GM21526 (cell line): ENCODE measurements around the gene TRAPPC3.
"Not testable (repeated sequence)": the region's sequence is repeated elsewhere in the genome, so short reads cannot be mapped to it uniquely, and the experiment has no call there.

Source experiments
- ATAC-seq: cut with Tn5 transposase; IDR thresholded peaks from one replicate; pipeline ENCODE4 v1.9.1; 2021; ENCODE audit warnings: moderate library complexity; ENCODE audit not compliant: unreplicated experiment, low FRiP score

The TRAPPC3 gene

DNA sequence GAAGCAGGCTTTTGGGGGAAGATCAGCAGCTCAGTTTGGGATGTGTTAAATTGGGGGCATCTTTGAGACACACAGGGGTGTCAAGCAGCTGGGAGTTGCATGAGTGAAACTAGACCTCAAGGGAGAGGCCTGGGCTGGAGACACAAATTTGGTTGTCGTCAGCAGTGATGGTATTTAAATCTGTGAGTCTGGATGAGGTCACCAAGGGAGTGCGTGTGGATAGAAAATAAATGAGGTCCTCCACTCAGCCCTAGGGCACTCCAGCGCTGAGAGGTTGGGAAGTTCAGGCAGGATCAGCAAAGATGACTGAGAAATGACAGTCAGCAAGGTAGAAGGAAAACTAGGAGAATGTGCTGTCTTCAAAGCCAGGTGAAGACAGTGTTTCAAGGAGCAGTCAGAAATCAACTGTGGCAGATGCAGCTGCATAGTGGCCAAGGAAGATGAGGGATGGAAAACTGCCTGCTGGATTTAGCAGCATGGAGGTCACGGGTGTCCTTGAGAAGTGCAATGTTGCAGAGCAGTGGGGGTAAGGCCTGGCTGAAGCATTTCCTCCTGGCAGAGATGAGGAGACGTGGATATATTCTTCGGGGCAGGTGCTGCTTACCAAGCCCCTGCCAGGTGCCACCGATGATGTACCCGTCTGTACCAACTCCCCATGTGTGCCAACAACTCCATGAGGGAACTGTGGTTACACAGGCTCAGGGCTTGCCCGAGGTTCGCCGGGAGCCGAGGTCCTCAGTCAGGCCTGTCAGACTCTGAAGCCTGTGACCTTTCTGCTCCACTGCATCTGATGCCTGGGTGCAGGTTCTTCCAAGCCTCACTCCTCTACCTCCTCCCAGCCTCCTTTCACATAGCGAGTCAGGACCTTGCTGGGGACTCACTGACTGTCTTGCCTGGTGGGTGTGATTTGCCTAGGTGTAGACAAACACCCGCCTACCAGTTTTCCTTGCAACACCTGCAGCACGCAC lies 17.9 kb upstream of the TRAPPC3 start:
- ATAC-seq: no peak

DNA sequence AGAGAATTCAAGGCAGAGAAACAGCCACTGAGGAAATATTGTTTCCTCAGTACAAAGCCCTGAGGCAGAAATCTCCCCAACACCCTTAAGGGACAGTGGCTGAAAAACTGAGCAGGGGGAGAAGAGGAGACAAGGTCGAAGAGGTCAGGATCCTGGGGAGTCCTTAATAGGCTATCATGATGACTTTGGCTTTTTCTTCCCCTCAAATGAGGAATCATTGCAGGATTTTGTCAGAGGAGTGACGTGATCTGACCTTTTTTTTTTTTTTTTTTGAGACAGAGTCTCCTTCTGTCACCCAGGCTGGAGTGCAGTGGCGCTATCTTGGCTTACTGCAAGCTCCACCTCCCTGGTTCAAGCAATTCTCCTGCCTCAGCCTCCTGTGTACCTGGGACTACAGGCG lies 16.9 kb upstream of the TRAPPC3 start:
- no peak for ATAC-seq

DNA sequence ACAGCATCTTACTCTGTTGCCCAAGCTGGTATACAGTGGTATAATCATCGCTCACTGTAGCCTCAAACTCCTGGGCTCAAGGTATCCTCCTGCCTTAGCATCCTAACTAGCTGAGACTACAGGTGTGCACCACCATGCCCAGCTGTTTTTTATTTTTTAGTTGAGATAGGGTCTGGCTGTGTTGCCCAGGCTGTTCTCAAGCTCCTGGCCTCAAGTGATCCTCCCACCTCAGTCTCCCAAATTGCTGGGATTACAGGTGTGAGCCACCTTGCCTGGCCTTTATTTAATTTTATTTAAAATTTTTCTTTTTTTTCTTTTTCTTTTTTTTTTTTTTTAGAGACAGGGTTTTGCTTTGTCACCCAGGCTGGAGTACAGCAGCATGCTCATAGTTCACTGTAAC lies 15.9 kb upstream of the TRAPPC3 start:
- ATAC-seq: no peak

DNA sequence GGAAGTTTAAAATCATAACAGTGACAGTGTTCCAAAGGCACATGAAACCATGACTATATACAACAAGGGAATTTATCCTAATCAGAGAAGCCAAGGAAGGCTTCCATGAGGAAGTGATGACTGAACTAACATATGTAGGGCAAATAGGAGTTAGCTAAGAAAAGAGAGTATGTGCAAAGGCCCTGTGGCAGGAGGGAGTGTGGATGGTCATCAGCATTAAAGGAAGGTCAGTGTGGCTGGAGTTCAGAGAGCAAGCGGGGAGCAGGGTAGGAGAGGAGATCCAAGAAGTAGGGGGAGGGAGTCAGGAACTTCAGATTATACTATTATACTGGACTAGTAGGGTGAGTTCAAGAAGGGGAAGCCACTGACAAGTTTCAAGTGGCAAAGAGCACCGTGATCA lies 15.1 kb upstream of the TRAPPC3 start:
- ATAC-seq: no peak

DNA sequence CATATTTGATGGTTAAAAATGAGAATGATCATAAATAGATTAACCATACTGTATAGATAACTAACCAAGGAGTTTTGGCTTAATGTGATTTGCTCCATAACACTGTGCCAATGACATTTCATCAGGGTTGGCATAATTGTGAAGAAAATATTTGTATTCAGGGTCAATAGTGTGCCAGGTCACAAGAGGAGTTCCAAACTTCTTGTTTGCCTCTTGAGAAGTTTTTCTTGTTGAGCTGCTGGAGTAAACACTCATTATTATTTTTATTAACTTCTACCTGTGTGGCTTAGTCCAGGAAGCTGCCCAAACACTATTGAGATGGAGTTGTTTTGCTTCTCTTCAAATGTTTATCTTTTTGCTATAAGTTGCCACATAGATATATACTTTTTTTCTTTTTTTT lies 14.1 kb upstream of the TRAPPC3 start:
- no peak for ATAC-seq

DNA sequence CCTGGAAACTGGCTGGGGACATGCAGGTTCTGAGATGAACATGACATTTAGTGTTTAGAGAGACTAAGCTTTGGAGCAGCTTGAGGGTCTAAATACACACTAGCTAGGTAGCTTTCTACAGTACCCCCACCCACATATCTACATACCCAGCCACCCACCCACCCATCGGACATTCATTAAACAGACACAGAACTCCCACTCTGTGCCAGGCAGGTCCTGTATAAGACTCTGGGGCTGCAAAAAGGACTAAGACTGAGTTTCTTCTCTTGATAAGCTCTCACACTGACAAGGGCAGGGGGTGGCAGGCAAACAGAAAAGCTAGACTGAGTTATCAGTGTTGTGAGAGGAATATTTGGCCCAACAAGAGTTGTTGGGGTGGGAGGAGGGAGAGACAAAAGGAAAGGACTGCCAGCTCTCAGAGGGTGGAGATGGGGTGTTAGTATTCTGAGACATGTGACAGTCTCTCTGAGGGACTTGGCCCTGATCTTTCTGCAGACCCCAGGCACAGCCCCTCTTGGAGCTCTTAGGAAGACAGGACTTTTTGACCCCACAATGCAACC lies 13.5 kb upstream of the TRAPPC3 start:
- no peak for ATAC-seq

DNA sequence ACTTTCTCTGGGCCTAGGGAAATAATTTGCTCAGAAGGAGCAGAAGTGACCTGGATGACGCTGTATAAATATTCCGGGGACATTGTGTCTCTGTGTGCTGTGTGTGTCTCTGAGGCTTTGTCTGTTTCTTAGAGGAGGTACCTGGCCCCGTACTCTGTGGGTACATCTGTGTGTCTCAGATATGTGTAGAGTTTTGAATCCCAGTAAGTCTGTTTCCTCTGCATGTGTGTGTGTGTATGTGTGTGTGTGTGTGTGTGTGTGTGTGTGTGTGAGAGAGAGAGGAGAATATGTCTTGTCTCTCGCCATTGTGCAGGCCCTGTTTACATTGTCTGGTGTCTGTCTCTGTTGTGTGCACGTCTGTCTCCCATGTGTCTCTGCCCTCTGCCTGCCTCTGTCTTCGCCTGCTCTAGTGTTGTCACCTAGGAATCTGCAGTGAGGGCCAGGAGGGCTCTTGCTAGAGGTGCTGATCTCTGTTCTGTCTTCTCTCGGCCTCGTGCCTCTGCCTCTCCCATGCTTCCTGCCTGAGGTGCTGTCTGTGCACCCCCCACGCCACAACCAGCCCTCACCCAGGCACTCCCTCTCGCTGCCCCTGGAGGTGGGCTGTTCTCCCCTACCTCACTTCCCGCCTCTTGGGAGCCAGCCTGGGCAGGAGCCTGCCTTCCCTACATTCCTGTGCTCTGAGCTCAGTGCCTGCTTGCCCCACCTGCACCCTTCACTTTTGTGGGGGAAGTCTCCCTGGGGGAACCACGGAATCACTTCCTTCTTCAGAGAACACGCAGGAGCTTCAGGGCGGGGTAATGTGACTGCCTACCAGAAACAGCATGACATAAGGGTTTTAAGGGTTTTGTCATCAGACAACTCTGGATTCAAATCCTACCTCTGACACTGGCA lies 12.6 kb upstream of the TRAPPC3 start:
- ATAC-seq: no peak

DNA sequence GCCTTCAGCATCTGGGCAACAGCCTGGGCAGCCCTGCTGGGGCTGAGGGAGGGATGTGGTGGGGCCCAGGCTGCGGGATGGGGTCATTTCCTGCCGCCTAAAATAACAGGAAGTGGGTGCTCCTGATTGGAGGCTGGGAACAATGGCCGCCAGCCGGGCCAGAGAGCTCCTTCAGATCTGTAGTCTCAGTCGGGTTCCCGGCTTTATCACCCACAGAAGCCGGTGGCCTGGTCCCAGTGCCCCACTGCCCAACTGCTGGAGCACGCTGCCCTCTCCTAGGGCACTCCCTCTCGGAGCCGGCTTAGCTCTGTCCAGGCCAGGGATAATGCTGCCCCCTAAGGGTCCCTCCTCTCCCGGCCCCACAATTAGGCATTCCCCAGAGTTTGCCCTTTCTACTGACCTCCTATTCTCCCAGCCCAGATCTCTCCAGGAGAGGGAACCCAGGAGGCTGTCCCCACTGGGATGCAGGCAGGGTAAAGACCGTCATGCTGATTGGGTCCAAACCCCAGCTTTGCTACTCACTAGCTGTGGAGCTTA lies 11.7 kb upstream of the TRAPPC3 start:
- ATAC-seq: no peak

DNA sequence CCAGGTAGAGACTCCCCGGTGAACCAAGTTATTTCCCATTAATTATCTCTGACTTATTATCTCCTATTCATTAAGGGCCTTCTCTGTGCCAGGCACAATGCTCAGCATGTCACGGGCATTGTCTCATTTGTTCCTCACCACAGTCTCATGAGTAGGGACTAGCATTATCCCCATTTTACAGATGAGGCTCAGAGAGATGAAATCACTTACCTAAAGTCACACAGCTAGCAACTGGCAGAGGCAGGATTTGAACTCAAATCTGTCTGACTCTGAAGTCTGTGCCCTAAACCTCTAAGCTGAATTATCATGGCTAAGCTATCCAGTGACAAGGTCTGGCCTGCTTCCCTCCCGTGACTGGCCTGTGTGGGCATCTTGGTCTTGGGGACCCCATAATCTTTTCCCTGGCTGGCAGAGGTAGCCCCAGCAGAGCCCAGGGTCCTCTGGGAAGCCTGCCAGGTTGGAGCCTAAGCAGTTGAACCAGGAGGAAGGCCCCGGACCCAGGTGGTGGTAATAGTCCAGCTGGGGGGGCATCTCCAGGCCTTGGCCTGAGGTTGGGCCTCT lies 11.2 kb upstream of the TRAPPC3 start:
- no peak for ATAC-seq

DNA sequence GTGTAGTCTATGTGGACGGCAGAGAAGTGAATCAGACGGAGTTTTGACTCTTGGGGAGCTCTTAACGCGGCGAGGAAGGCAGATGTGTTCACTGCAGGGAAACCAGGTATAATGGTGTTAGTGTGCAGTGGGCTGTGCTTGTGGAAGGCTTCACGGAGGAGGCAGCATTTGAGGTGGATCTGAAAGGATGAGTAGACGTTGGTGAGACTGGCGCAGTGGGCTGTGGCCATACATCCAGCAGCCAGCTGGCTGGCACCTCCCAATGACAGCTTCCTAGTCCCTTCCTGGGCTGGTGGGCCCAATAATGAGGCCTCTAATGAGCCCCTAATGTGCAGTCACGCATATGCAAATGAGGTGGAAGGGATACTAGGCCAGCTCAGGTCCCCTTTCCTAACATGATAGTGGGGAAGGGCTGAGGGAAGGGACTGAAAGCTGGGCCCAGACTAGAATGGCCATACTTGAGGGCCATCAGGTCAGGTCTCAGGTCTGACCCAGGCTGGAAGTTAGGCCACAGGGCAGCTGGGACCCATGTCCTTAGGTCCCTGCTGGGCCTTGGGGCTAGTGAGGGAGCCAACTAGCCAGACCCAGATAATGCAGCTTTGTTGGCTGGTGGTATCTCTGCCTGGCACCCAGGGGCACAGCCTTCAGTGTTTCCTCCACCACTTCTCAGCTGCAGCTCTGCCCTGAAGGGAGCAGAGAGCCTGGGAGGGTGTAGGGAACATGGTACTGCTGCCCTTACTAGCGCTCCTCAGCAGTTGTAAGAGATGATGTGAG lies 10.5 kb upstream of the TRAPPC3 start:
- ATAC-seq: no peak

DNA sequence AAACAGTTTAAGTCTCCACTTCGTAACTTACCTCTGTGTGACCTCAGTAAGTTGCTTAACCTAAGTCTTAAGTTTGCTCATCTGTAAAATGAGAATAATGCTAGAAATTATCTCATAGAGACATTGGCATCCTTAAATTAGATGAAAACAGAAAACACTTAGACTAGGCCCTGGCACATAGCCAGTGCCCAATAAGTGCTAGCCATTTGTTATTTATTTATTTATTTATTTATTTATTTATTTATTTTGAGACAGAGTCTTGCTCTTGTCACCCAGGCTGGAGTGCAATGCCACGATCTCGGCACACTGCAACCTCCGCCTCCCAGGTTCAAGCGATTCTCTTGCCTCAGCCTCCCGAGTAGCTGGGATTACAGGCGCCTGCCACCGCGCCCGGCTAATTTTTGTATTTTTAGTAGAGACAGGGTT lies 9.6 kb upstream of the TRAPPC3 start:
- ATAC-seq: not testable (repeated sequence)

DNA sequence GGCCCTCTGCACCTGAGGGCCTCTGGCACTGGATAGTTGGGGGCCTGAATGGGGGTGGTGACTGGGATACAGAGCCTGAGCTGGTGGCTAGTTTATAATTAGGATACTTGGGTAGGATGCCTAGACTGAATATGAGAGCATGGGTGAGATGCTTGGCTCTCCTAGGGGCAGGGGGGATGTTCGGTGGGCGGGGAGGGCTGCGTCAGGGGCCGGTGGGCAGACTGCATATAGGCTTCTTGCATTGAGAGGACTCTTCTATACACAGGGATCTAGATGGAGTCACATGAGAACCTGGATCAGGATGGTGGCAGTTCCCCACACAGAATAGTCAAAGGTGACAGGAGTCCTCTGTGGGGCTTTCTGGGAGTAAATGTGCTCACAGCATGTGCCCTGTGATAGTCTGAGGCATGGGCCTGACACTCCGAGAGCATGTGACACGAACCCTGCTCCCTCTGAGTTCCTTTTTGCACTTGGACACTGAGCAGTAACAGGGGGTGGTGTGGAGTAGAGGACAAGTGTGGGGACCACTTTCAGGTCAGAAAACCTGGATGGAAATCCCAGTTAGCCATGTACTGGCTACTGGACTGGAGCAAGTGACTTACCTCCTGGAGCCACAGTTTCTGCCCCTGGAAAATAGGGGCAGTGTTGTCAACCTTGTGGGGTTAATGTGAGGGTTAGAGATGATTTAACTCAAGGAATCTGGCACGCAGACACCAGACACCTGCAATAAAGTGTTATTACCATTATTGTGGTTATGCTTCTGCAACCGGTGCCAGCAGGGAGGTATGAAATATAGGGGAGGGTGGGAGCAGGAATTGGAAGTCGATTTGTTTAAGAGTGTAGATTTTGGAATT lies 8.9 kb upstream of the TRAPPC3 start:
- ATAC-seq: no peak

DNA sequence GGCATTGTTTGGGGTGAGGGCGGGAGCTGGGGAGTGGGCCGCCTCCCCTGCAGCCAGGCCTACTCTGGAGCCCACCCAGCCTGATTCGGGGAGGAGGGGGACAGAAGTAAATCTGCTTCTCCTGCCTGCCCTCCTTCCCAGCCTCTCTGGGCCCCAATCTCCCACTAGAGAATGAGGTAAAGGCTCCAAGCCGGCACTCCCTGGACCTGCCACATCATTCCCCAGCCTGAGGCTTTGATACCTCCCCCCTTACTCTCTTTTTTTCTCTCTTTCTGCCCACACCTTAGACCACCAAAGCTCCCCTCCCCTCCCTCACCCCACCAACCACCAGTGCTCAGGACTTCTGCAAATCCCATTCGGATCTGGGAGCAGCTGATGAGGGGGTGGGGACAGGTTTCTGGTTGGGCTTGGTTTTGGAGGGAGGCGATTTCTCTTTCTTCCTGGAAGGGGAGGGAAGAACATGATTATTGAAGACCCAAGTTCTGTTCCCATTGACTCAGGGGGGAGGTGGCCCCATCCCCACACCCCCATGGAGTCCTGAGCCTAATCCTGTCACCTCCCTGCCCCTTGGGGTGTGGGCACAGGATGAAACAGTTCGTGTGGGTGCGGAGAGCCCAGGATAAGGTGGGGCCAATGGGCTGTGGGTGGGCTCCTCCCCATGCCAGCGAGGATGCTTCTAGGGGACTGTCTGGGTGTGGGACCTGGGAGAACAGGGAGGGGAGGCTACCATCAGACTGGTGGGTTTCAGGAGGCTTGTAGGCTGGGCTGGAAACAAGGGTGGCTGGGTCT lies 8.0 kb upstream of the TRAPPC3 start:
- no peak for ATAC-seq

DNA sequence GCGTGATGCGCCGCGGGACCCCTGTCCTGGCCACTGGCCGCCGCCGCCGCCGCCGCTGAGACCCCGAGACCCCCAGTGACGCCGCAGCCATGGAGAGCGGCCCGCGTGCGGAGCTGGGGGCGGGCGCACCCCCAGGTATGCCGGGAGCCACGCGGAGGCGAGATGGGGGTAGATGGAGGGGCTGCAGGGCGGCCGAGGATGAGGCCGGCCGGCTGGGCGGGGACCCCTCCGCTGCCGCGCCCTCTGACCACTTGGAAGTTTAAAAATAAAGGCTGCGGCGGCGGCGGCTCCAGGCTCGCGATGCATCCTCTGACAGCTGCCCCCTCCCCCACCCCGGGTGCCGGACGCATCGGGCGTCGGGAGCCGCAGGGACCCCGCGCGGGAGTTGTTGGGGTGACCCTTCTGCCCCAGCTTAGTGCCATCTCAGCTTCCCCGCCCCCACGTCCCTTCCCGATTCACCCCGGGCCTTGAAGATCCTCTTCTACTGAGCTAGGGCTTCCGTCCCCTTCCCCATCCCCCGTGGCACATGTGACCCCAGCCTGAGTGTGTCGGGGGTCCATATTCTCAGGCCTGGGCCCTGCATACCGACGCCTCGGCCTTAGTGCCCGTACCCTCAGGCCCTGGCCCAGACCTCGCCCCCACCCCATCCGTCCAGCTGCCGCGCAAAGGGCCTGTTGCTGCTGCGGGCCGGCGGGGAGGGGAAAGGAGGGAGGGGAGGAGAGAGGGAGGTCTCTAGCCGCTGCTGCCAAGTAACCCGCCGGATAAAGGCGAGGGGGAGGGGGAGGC lies 7.2 kb upstream of the TRAPPC3 start:
- no peak for ATAC-seq

DNA sequence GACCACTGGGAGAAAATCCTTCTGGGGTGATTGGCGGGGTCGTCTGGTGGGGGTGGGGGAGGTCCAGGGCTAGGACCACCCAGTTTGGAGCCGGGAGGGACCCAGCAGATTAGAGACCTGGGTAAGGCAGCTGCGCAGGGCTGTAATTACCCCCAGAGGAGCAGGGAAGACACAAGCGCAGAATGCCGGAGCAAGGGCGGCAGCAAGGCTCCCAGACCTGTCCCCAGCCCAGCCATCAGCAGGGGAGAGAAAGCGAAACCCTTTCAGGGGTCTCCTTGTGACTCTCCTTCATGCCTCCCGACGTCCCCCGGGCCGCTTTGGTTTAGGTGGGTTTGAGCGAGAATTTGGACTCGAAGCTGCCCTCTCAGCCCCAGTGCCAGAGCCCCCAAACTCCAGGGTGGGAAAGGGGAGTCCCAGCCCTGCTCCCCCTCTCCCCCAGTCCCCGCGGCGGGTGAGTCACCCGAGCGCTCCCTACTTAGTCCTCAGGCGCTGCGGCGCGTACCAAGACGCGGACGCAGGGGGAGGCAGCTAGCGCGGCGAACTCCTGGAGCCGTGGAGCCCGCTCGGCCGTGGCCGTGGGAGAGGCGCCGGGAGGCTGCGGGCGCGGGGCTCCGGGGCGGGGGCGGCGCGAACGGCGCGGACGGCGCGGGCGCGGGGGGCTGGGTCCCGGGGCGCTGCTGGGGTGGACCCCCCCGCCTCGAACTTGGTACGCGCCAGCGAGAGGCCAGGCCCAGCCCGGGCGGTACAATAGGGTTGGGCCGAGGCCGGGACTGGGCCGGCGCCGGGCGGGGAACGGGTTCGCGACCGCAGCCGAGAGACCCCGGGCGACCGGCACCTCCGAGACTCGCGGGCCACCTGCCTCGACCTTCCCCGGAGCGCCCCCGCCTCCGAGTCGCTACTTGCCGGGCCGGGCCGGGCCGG lies 6.4 kb upstream of the TRAPPC3 start, which contains the start of gene MAP7D1:
TSS of gene MAP7D1 (plus strand) at position 753 of the 921 bp plus-strand sequence. CDS start 258 bp downstream, outside the sequence.
- ATAC-seq: peak; percentile 43

DNA sequence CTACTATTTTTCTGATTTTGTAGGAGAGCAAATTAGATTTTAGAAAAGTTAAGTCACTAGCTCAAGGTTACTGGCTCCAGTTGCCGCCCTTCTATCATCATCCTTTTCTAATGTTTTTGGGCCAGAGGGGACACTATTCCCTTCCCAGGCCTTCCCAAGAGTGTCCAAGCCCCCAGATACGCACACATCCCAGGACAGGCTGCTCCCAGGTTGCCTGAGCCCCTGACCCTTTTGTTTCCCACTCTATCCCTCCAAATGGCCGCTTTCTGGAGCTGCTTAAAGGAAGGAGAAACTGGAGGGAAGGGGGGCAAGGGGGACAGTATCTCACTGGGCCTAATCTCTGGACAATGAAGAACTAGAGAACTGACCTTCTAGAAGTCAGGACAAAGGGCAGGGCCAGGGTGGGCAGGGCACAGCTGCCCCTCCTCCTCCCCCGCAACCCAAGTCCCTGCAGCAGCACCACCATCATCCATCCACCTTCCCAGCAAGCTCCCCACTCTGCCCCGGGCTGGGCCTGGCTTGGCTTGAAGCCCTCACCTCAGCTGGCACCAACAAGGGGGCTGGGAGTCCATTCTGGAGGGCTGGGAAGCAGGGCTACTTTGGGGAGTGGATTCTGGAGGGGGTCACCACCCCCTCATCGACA lies 5.6 kb upstream of the TRAPPC3 start:
- ATAC-seq: no peak
